Neural cell (in vitro differentiated cells): Measurements from ENCODE around the gene SMIM22.

Experiments
- EP300 ChIP-seq: fragments of 450-650 bp; conservative IDR thresholded peaks from 2 replicates; pipeline ENCODE4 v1.6.1; 2014; ENCODE audit warnings: antibody characterized with exemption, mild to moderate bottlenecking, moderate library complexity; ENCODE audit not compliant: poor library complexity, severe bottlenecking
- EZH2 ChIP-seq: fragments of 200-600, 300-800 bp; shearing (Covaris generic), sonication (generic); IDR thresholded peaks from 2 replicates; pipeline ENCODE4 v1.6.1; 2014; ENCODE audit warnings: antibody characterized with exemption, low read length, borderline replicate concordance, mild to moderate bottlenecking; ENCODE audit not compliant: insufficient read depth, poor library complexity, severe bottlenecking
- POLR2AphosphoS5 ChIP-seq: IDR thresholded peaks from 2 replicates; pipeline ENCODE4 v1.6.1; 2012
- TF ChIP-seq, protein P1 (sequence below): fragments of 450-650 bp; IDR thresholded peaks from 2 replicates; pipeline ENCODE4 v1.5.1; 2014; ENCODE audit warnings: antibody characterized with exemption, mild to moderate bottlenecking, moderate library complexity; ENCODE audit not compliant: poor library complexity, severe bottlenecking

DNA sequence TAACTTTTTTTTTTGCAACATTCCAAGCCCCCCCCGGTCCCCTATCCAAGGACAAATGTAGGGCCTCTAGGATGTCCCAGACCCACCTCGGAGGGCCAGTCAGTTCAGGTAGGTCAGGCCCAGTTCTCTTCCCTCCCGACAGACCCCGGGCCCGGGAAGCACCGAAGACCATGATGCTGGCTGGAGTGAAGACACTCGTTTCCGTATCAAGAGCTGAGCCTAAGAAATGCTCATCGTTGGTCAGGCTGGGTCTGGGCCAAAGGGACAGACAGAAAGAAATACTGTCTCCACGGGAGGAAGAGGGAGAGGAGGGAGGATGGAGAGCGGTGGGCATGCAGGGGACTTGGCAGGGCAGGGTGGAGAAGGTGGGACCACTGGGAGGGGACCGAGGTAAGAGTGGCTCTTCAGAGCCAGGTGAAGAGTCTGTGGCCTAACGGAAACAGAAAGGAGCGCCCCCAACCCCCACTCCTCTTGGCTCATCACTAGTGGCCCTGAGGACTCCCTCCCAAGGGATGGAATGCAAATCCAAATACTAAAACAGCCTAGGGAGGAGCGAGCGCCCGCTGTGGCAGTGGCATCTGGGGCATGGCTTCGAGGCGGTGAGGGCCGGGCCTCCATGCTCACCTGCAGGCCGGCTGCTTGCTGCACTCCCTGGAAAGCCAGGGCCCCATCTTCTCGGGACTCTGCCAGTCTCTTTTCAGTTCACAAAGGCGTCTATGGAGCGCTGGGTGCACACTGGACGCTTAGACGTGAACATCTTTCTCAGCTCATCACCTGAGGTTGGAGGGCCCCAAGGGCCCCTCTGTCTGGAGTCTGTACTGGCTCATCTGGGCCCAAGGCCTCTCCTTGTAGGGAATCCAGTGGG, 9.0 kb downstream of the SMIM22 start:
- TF ChIP-seq, protein P1, sequence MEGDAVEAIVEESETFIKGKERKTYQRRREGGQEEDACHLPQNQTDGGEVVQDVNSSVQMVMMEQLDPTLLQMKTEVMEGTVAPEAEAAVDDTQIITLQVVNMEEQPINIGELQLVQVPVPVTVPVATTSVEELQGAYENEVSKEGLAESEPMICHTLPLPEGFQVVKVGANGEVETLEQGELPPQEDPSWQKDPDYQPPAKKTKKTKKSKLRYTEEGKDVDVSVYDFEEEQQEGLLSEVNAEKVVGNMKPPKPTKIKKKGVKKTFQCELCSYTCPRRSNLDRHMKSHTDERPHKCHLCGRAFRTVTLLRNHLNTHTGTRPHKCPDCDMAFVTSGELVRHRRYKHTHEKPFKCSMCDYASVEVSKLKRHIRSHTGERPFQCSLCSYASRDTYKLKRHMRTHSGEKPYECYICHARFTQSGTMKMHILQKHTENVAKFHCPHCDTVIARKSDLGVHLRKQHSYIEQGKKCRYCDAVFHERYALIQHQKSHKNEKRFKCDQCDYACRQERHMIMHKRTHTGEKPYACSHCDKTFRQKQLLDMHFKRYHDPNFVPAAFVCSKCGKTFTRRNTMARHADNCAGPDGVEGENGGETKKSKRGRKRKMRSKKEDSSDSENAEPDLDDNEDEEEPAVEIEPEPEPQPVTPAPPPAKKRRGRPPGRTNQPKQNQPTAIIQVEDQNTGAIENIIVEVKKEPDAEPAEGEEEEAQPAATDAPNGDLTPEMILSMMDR, result no peak
- TF ChIP-seq EP300 (no peak), EZH2 (no peak), POLR2AphosphoS5 (no peak)
